Measurements from ENCODE around the gene ETF1.

ETF1 gene

DNA sequence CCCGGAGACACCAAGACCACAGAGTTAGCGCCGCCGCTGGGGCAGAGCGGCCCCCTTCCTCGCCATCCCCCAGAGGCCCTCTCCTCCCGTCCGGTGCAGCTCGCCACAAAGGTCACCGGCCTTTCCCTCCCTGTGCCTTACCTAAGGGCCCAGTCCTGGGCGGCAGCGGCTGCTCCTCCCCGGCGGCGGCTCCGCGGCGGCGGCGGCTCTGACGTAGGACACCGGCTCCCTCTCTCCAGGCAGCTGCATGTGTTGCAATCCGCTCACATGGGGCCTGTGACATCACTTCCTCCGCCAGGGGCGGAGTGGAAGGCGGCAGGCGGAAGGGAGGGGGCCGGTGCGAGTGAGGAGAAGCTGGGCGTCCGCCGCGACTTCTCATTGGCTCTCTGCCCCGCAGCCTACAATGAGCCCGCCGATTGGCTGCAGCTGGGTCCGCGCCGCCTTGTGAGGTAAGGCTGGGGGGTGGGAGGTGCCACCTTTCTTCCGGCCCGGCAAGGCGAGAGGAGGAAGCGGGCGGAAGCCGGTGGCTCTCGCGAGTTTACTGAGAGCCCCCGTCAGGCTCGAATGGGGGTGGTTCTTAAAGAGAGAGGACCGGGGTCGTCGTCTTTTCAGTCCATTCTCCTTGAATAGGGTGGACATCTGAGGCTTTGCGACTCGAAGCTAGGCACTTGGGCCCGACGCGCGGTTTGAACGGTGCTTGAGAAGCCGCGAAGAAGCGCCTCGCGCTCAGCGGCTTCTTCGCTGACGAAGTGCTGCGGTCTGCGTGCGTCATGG is at the start of gene ETF1:
Gene ETF1 (minus strand): TSS at position 281 of the 774 bp plus-strand sequence. CDS start 318 bp downstream, outside the sequence.
- in situ Hi-C loops (cut with MboI; ENCODE audit: low sequenced_read_pairs): no loop called here

DNA sequence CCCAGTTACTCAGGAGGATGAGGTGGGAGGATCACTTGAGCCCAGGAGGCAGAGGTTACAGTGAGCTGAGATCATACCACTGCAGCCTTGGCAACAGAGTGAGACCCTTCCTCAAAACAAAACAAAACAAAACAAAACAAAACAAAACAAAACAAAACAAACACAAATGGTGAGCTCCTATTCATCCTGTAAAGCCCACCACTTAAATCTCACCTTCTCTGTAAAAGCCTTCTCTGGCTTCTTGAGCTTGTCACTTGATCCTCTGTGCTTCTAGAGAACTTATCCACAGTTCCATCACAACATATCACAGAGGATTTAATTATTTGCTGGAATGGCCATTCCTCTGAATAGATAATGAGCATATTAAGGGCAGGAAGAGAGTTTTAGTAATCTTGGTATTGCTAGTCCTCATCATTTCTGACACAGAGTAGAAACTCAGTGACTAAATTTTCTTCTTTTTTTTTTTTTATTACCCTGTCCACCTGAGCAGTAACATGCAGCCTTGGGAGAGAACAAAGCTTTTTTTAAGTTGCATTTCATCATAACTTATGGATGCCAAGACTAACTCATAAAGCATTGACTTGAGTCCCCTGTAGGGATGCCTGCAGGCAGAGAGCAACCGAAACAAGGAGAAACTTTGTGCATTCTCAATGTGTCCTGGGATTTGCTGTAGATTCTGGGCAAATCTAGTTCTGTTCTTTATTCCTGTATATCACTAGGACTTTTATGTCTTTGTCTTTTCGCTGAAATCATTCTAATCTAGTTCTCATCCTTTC is 45.2 kb upstream of the ETF1 start:
- in situ Hi-C loops (cut with MboI; ENCODE audit: low sequenced_read_pairs): no loop called here

DNA sequence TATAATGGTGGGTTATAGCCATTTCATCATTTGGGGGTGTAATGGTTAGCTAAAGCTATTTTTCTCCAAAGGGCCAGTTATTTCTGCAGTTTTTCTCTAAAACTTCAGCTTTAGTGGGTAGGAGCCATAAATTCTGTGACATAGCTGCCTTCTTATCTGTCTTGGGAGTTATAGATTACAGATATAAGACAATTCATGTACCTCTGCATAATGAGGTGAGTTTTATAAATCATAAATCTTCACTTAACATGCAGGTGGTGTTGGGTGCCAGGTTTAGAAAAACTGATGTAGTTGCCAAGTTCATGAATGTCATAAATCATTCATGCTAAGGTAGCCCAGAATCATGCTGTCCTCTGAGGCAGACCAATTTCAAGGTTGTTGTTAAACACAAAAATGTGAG is 42.1 kb upstream of the ETF1 start:
- in situ Hi-C loops (cut with MboI; ENCODE audit: low sequenced_read_pairs): no loop called here

DNA sequence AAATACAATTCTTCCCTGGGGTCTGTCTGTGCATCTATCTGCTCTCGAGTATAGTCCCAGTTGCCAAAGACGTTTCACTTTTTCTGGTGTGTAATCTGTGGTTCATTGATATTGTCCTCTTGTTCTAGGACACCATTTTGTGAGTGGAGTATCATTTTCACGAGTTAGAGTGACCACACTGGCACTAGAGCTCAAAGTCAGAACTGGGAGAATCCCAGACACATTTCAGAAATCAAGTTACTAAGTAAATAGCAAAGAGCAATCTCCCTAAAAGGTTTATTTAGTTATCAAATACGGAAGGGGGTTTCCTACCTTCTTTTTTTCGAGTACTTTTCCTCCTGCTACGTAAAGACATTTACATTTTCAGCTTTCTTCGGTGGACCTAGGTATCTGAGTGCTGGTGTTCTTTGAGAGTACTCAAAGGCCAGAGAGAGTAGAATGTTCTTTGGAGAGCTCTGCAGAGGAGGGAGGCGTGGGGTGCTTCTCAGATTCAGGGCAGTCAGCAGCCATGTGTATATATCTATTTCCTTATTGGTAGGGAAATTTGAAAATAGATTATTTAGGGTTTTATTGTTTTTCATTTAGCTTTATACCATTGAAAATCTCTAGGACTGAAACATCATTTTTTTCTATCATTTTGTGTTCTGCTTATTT is 41.1 kb upstream of the ETF1 start:
- in situ Hi-C loops (cut with MboI; ENCODE audit: low sequenced_read_pairs): no loop called here

DNA sequence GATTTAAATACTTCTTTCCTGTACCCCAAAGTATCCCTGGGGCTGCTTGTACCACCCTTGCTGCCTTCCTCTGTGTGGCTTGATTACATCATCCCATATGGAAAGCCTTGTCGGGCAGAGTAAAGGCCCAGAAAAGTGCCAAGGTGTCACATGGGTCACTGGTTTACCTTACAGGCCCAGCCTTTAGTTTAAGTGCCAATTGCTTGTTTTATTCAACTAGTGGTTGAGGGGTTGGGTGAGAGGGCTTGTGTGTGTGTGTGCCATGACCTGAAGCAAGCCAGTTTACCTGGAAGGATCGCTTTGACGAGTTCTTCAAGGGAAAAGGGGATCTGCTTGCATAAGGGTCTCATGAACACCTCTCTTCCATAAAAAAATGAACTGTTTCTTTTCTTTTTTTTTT is 39.9 kb upstream of the ETF1 start:
- in situ Hi-C loops (cut with MboI; ENCODE audit: low sequenced_read_pairs): no loop called here

DNA sequence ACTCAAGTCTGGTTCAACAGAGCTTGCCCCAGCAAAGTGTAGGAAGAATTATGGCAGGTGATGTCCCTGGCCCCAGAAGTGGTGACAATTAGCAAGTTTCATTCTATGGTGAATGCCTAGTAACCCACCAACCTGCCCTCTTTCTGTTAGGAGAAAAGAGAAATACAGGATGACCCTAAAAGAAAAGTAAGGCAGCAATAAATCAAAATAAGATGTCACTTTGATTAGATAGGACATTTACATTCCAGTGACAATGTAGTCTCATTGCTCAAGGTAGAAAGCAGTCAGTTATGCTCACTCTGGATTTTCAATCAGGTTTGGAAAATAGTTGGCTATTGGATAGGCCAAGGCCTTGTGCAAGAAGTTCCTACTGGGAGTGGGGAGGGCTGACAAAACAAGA is 37.7 kb upstream of the ETF1 start:
- in situ Hi-C loops (cut with MboI; ENCODE audit: low sequenced_read_pairs): no loop called here

DNA sequence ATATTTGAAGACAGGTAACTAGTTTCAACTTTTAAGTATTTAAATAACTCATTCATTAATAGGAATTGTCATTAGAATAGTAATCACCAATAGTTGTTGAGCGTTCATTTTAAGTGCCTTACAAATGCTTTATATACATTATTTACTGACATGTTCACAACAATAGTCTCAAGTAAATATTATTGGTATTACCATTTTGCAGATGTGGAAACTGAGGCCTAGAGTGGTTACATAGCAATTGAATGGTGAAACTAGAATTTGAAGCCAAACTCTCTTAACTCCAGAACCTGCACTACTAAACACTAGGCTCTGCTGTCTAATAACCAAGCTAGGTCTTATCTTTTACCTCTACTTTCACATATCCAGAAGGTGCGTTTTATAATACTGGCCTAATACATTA is 37.0 kb upstream of the ETF1 start:
- in situ Hi-C loops (cut with MboI; ENCODE audit: low sequenced_read_pairs): no loop called here

DNA sequence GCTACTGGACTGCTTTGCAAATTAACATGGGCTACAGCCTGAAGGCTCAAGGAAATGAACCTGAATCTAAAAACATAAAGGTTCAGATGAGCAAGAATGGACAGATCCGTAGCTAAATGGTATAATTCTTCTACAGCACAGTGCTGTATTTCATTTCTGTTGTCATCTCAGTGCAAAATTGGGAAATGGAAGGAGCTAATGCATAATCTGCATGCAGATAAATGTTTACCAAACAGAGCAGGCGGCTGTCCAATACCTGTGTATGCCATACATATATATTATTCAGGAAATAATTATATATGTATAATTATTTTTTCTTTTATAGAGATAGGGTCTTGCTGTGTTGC is 36.5 kb upstream of the ETF1 start:
- in situ Hi-C loops (cut with MboI; ENCODE audit: low sequenced_read_pairs): no loop called here

DNA sequence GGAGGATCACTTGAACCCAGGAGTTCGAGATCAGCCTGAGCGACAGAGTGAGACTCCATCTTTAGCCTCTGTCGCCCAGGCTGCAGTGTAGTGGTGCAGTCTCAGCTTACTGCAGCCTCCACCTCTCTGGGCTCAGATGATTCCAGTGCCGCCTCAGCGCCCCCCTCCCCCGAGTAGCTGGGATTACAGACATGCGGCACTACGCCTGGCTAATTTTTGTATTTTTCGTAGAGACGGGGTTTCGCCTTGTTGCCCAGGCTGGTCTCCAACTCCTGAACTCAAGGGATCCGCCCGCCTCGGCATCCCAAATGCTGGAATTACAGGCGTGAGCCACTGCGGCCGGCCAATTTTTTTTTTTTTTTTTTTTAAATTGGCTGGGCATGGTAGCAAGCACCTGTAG is 34.4 kb upstream of the ETF1 start:
- in situ Hi-C loops (cut with MboI; ENCODE audit: low sequenced_read_pairs): no loop called here

DNA sequence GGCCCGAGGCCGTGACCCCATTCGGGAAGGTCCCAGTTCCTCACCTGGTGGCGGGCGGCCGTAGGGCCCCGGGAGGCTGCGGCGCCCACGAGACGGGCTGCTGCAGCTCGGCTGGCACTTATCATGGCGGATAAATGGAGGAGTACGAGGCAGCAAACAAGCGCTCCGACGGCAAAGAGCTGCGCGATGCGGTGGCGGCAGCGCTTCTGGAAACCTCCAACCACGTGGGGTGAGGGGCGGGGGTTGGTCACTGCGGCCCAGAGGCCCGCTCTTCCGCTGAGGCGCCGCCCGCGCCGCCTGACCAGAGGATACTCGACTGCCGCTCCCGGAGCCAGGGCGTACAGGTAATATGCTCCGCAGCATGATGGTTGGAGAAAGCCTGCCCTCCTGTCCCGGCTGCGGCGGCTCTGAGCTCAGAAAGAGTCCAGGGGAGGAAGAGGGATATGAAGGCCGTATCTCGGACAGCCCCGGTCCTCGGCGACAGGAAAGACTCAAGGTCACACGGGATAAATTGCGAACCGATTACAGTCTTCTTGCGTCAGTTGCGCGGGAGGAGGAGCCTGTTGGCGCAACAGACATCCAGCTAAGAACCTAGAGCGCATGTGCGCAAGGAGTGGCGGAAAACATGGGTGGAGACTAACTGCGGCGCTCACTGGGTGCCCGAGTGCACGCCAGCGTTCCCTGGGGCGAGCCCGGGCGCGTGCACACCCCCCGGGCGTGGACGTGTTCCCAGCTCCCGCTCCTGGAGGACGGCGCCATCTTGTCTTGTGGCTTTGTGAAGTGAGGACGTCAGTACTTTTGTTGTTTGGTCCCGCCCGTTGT is 32.4 kb upstream of the ETF1 start, which contains the start of gene HSPA9:
Gene HSPA9 (minus strand): TSS at position 208 of the 822 bp plus-strand sequence. CDS start 83 bp downstream, at position 125.
- in situ Hi-C loops (cut with MboI; ENCODE audit: low sequenced_read_pairs): no loop called here

DNA sequence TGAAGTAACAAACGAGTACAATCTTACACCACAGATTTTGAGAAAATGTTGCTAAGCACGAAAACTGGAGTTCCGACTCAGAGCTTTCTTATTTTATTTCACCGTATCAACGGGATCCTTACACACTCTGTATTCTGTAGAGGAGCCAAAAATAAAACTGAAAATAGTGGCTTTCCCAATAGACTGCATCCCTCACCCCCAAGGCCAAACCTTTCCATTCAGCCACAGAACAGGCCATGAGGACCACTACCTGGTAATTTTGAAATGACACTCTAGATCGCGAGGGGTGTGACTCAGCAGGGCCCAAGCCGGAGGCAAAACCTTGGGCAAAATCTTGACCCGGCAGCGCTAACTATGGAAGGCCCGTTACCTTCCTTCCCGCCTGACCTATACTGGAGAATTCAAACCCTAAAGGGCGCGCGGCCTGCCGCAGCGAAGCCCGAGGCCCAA is 31.7 kb upstream of the ETF1 start:
- in situ Hi-C loops (cut with MboI; ENCODE audit: low sequenced_read_pairs): no loop called here

DNA sequence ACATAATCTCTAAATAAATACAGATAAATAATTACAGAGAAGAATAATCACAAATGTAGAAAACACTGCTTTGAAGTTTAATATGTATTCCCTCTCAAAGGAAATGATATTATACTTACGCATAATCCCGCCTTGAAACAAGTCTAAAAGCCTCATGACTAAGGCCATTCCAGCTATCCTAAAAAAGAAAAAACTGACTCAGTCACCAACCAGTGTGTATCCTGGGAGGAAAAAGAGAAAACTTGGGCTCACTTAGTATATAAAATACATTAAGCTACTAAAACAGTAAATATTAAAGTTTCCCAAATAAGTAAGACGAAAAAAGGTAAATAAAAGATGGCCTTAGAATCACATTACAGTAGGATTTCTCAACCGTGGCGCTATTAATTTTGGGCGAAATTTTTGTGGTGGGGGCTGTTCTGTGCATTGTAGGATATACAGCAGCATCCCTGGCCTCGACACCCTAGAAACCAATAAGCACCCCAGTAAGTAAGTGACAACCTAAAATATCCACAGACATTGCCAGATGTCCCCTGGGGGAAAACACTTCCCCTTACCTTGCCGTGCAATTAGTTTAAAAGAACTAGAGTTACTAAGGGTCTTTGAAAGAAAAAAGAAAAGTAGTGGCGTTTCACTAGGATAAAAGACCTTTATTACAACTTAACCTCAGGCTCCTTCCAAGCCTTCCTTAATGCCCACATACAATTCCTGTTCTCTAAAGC is 31.1 kb upstream of the ETF1 start:
- in situ Hi-C loops (cut with MboI; ENCODE audit: low sequenced_read_pairs): no loop called here

DNA sequence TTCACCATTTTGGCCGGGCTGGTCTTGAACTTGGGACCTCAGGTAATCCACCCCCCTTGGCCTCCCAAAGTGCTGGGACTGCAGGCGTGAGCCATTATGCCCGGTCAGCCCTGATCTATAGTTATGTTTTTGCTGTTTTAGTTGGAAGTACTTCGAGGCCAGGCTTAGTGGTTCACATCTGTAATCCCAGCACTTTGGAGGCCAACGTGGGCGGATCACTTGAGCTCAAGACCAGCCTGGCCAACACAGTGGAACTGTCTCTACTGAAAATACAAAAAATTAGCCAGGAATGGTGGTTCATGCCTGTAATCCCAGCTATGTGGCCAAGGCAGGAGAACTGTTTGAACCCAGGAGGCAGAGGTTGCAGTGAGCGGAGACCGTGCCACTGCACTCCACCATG is 30.2 kb upstream of the ETF1 start:
- in situ Hi-C loops (cut with MboI; ENCODE audit: low sequenced_read_pairs): no loop called here

DNA sequence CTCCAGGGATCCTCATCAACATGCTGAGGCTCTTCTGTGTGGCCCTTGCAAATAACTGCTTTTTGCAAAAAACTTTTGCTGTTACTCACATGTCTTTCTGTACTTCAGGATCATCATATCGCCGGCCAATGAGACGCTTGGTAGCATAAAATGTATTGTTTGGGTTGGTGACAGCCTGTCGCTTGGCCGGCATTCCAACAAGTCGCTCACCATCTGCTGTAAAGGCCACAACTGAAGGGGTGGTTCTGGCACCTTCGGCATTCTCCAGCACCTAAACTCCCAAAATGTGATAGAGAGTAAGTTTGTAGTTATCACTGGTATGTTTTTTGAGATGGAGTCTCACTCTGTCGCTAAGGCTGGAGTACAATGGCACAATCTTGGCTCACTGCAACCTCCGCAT is 27.8 kb upstream of the ETF1 start:
- in situ Hi-C loops (cut with MboI; ENCODE audit: low sequenced_read_pairs): no loop called here

DNA sequence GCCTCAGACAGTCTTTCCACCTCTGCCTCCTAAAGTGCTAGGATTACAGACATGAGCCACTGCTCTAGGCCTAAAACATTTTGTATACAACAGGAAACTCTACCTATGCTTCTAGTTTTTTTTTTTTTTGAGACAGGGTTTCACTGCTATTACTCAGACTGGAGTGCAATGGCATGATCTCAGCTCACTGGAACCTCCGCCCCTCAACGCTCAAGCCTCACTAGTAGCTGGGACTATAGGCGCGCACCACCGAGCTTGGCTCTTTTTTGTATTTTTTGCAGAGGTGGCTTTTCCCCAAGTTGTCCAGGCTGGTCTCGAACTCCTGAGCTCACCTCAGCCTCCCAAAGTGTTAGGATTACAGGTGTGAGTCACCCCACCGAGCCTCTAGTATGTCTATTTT is 26.7 kb upstream of the ETF1 start:
- in situ Hi-C loops (cut with MboI; ENCODE audit: low sequenced_read_pairs): no loop called here

DNA sequence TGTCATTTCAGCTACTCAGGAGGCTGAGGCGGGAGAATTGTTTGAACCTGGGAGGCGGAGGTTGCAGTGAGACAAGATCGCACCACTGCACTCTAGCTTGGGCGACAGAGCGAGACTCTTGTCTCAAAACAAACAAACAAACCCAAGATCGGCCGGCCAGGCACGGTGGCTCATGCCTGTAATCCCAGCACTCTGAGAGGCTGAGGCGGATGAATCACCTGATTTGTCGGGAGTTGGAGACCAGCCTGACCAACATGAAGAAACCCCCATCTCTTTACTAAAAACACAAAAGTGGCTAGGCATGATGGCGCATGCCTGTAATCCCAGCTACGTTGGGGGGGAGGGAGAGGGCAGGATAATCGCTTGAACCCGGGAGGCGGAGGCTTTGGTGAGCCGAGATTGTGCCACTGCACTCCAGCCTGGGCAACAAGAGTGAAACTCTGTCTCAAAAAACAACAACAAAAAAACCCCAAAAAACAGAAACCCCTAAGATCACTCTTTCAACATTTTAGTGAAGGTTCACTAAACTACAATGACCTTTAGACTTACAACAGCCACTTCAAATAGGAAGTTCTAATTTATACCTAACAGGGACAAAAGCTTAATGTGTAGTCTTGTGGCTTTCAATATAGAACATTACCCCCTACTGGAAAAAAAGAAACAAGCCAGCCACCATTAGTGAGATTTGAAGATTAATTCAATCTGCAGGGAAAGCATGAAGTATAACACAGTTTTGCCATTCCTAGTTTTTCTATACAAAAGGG is 25.2 kb upstream of the ETF1 start:
- in situ Hi-C loops (cut with MboI; ENCODE audit: low sequenced_read_pairs): no loop called here

DNA sequence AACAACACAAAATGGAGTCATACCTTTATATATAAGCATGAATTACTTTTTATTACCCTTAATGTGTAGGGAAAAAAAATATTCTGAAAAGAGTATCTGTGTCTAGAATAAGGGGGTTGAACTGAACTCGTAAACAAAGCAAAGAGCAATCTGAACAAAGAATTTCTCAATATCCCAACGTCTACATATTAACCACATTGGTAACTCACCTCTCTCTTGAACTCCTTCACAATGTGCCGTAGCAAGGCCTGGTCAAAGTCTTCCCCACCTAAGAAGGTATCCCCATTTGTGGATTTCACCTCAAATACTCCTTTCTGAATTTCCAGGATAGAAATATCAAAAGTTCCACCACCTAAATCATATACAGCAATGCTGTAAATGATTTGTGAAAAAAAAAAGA is 23.8 kb upstream of the ETF1 start:
- in situ Hi-C loops (cut with MboI; ENCODE audit: low sequenced_read_pairs): no loop called here

DNA sequence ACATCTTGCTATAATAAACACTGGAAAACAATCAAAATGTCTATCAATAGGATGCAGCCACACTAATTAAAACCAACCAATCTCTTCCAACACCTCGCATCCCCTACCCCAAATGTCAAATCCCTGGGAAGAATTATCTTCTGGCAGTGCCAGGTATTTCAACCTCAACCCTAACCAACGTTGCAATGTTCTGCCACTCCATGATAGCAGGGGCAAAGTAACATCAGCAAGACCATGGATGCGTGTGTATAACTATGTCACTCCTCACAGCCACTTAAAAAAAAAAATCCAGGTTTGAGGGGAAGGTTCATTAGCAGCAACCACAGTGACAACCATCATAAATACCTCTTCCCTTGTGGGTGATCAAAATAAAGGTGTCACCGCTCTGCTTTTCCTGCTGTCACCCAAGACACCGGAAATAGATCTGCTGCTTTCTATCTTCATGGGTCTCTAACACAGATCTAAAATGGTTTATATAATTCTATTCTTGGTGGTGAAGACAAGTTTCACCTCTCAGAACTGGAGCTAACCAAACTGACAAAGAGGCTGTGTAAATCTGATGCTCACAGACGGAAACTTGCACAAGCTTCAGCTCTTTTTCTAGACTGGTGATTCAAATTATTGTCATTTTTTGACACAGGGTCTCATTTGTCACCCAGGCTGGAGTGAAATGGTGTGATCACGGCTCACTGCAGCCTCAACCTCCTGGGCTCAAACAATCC is 22.2 kb upstream of the ETF1 start:
- in situ Hi-C loops (cut with MboI; ENCODE audit: low sequenced_read_pairs): no loop called here

DNA sequence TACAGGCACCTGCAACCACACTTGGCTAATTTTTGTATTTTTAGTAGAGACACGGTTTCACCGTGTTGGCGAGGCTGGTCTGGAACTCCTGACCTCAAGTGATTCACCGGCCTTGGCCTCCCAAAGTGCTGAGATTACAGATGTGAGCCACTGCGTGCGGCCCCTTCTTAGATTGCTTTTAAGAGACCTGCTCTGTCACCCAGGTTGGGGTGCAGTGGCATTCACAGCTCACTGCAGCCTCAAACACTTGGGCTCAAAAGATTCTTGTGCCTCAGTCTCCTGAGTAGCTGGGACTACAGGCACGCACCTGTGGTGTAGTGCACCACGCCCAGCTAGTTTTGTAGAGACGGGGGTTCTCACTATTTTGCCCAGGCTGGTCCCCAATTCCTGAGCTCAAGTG is 21.2 kb upstream of the ETF1 start:
- in situ Hi-C loops (cut with MboI; ENCODE audit: low sequenced_read_pairs): no loop called here

Measured in hTERT RPE-1 (cell line).